Panc1 (cell line): ENCODE data around the gene SDHAF4. TPM values are rescaled to one million over a fixed set of nuclear protein-coding genes. Genes with fewer than 3 reads are reported as not detected.
"Not testable (repeated sequence)": the region's sequence is repeated elsewhere in the genome, so short reads cannot be mapped to it uniquely, and the experiment has no call there.

Experiments
- ATAC-seq: fragments of 200-7000 bp; cut with Tn5 transposase; 2 replicates; pipeline ENCODE4 v1.9.1; 2020; ENCODE audit warnings: mild to moderate bottlenecking, moderate library complexity
- BruUV-seq: library from RNA; stranded (reverse); fragments of 400-500 nt; replicated peaks from 2 replicates; lab custom pipeline; 2021; lab: Mats Ljungman, UMichigan
- CTCF ChIA-PET: fragments of 300-600 bp; sonication (Branson Sonifier 250); formaldehyde crosslinking; loops from one replicate; lab custom pipeline; 2022; ENCODE audit warnings: antibody characterized with exemption; lab: Charles Lee
- POLR2A ChIA-PET: fragments of 300-600 bp; sonication (Branson Sonifier 250); formaldehyde crosslinking; loops from one replicate; lab custom pipeline; 2022; ENCODE audit warnings: antibody characterized with exemption; lab: Charles Lee
- DNase-seq: peaks from one replicate; pipeline ENCODE4 v3.0.0-alpha.2; 2010; ENCODE audit warnings: low read depth, low spot score
- H3K27ac ChIP-seq: 2 replicates; pipeline ENCODE4 v1.5.1; 2011; ENCODE audit warnings: mild to moderate bottlenecking, low read length, inconsistent platforms
- H3K27me3 ChIP-seq: fragments of 200-500 bp; sonication (Bioruptor generic); 2 replicates; pipeline ENCODE4 v1.6.0; 2014; ENCODE audit warnings: low read length, inconsistent platforms; ENCODE audit not compliant: control insufficient read depth, insufficient read depth
- H3K36me3 ChIP-seq: fragments of 200-500 bp; sonication (Bioruptor generic); 2 replicates; pipeline ENCODE4 v1.5.1; 2014; ENCODE audit warnings: inconsistent platforms, mild to moderate bottlenecking, low read length, moderate library complexity; ENCODE audit not compliant: control insufficient read depth, insufficient read depth
- H3K4me1 ChIP-seq: 2 replicates; pipeline ENCODE4 v1.5.1; 2011; ENCODE audit warnings: inconsistent platforms, mild to moderate bottlenecking, low read length, moderate library complexity; ENCODE audit not compliant: control insufficient read depth, insufficient read depth
- H3K4me3 ChIP-seq, 2 experiments: 2 replicates each; pipeline ENCODE4 v1.5.1; 2011 to 2012; ENCODE audit warnings: low read depth in 2 of 2, low read length in 2 of 2, mild to moderate bottlenecking in 2 of 2, inconsistent platforms in 1 of 2, moderate library complexity in 1 of 2
- H3K9me3 ChIP-seq: fragments of 200-500 bp; sonication (Bioruptor generic); 2 replicates; pipeline ENCODE4 v1.5.1; 2014; ENCODE audit warnings: low read depth, mild to moderate bottlenecking, inconsistent platforms, low read length, moderate library complexity; ENCODE audit not compliant: control insufficient read depth, insufficient read depth
- POLR2AphosphoS5 ChIP-seq: IDR thresholded peaks from 2 replicates; pipeline ENCODE4 v1.6.1; 2012; ENCODE audit warnings: mild to moderate bottlenecking, low read depth, low read length, moderate library complexity
- SIN3A ChIP-seq: IDR thresholded peaks from 2 replicates; pipeline ENCODE4 v1.6.1; 2012; ENCODE audit warnings: low read depth, mild to moderate bottlenecking, low read length, moderate library complexity, borderline replicate concordance; ENCODE audit not compliant: insufficient read depth
- TCF7L2 ChIP-seq: IDR thresholded peaks from 2 replicates; pipeline ENCODE4 v1.6.1; 2011; ENCODE audit warnings: mild to moderate bottlenecking, low read depth, low read length, inconsistent platforms
- in situ Hi-C: cut with HindIII; loops from 2 replicates; pipeline ENCODE4 v1.10.0; 2016; ENCODE audit warnings: low sequenced_read_pairs, low pct_unique_long_range_greater_than_20kb
- intact Hi-C: fragments of 100-400 bp; cut with micrococcal nuclease; formaldehyde crosslinking; loops from one replicate; pipeline ENCODE4 v1.10.0; 2022; ENCODE audit not compliant: unreplicated experiment
- total RNA-seq: library from RNA; stranded (reverse); gene quantifications from one replicate; pipeline ENCODE4 v1.2.1, GENCODE V29; 2021; ENCODE audit not compliant: unreplicated experiment
- TF ChIP-seq, protein P1 (sequence below), 2 experiments: IDR thresholded peaks; 2 replicates each; pipeline ENCODE4 v1.6.1; 2011 to 2012; ENCODE audit warnings: low read depth in 2 of 2, control low read depth in 1 of 2, low read length in 1 of 2, mild to moderate bottlenecking in 1 of 2, moderate library complexity in 1 of 2; ENCODE audit not compliant: insufficient read depth in 1 of 2
- TF ChIP-seq, protein P2 (sequence below): fragments of 450-650 bp; IDR thresholded peaks from 2 replicates; pipeline ENCODE4 v1.5.1; 2017; ENCODE audit warnings: mild to moderate bottlenecking

SDHAF4 gene
- total RNA-seq, 1 experiment from 2014 or later: 14.4 TPM

DNA sequence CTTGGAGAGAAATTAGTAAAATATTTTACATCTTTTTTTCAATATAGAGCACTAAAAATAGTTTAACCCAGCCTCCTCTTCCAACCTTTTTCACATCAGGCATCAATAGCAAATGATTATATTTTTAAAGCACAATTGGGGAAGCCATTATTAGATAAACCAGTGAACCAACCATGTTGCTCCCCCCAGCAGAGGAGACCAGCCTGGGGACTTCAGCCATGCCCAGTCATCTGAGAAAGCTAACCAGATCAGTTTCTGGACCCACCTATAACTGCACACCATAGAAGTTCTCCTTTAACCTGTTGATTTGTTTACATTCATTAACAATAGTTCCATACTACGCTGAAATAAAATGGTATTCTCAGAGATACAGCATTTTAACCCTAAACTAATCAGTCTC, 13.8 kb upstream of the SDHAF4 start:
- no peak for ATAC-seq
- no peaks in the 10 kb centered on the region for H3K36me3 ChIP-seq
- intact Hi-C loops: no loop called here
- no peaks in the 10 kb centered on the region for H3K9me3 ChIP-seq
- in situ Hi-C loops: no loop called here
- BruUV-seq: no TSS peak
- CTCF ChIA-PET: no interaction called here
- H3K27me3 ChIP-seq: no peaks in the 10 kb centered on the region
- no peak overlapping the region for H3K27ac ChIP-seq
- H3K4me1 ChIP-seq: no peaks in the 10 kb centered on the region
- no peak for DNase-seq
- no peak overlapping the region for H3K4me3 ChIP-seq
- TF ChIP-seq SIN3A (no peak), TCF7L2 (no peak), POLR2AphosphoS5 (no peak)
- TF ChIP-seq, protein P1, sequence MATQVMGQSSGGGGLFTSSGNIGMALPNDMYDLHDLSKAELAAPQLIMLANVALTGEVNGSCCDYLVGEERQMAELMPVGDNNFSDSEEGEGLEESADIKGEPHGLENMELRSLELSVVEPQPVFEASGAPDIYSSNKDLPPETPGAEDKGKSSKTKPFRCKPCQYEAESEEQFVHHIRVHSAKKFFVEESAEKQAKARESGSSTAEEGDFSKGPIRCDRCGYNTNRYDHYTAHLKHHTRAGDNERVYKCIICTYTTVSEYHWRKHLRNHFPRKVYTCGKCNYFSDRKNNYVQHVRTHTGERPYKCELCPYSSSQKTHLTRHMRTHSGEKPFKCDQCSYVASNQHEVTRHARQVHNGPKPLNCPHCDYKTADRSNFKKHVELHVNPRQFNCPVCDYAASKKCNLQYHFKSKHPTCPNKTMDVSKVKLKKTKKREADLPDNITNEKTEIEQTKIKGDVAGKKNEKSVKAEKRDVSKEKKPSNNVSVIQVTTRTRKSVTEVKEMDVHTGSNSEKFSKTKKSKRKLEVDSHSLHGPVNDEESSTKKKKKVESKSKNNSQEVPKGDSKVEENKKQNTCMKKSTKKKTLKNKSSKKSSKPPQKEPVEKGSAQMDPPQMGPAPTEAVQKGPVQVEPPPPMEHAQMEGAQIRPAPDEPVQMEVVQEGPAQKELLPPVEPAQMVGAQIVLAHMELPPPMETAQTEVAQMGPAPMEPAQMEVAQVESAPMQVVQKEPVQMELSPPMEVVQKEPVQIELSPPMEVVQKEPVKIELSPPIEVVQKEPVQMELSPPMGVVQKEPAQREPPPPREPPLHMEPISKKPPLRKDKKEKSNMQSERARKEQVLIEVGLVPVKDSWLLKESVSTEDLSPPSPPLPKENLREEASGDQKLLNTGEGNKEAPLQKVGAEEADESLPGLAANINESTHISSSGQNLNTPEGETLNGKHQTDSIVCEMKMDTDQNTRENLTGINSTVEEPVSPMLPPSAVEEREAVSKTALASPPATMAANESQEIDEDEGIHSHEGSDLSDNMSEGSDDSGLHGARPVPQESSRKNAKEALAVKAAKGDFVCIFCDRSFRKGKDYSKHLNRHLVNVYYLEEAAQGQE (IDR thresholded peaks at IDR 0.05; ENCODE audit: insufficient read depth in 1 of 2, low read depth in 2 of 2, low read length in 1 of 2): no peak
- TF ChIP-seq, protein P2, sequence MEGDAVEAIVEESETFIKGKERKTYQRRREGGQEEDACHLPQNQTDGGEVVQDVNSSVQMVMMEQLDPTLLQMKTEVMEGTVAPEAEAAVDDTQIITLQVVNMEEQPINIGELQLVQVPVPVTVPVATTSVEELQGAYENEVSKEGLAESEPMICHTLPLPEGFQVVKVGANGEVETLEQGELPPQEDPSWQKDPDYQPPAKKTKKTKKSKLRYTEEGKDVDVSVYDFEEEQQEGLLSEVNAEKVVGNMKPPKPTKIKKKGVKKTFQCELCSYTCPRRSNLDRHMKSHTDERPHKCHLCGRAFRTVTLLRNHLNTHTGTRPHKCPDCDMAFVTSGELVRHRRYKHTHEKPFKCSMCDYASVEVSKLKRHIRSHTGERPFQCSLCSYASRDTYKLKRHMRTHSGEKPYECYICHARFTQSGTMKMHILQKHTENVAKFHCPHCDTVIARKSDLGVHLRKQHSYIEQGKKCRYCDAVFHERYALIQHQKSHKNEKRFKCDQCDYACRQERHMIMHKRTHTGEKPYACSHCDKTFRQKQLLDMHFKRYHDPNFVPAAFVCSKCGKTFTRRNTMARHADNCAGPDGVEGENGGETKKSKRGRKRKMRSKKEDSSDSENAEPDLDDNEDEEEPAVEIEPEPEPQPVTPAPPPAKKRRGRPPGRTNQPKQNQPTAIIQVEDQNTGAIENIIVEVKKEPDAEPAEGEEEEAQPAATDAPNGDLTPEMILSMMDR: no peak
- POLR2A ChIA-PET: no interaction called here

DNA sequence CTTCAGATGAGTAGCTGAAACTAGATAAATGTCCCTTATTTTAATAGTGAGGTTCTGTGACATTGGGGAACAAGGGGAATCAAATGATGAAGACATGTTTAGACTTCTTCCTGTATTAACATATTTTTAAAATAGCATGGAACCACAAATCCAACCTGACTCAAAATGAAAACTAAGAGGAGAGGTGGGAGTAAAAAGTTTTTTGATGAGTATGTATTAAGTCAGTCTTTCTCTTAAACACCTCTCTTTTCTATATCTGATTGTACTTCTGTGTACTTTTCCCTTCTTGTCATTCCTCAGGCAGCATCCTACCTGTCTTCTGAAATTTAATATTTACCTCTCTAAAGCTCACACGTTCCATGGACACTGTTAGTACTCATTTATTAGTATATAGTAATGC, 8.7 kb upstream of the SDHAF4 start:
- H3K4me3 ChIP-seq: no peak overlapping the region
- ChIA-PET CTCF (no interaction called here), POLR2A (no interaction called here)
- in situ Hi-C loops: no loop called here
- H3K4me1 ChIP-seq: no peaks in the 10 kb centered on the region
- no peaks in the 10 kb centered on the region for H3K27me3 ChIP-seq
- no peak for DNase-seq
- no peaks in the 10 kb centered on the region for H3K9me3 ChIP-seq
- intact Hi-C loops: no loop called here
- no peaks in the 10 kb centered on the region for H3K36me3 ChIP-seq
- no peak overlapping the region for H3K27ac ChIP-seq
- no peak for TF ChIP-seq SIN3A
- TF ChIP-seq POLR2AphosphoS5: no peak
- TF ChIP-seq, protein P1 (IDR thresholded peaks at IDR 0.05; ENCODE audit: insufficient read depth in 1 of 2, low read depth in 2 of 2, low read length in 1 of 2): no peak
- TF ChIP-seq TCF7L2: no peak
- TF ChIP-seq, protein P2: no peak
- no TSS peak for BruUV-seq
- ATAC-seq: no peak

DNA sequence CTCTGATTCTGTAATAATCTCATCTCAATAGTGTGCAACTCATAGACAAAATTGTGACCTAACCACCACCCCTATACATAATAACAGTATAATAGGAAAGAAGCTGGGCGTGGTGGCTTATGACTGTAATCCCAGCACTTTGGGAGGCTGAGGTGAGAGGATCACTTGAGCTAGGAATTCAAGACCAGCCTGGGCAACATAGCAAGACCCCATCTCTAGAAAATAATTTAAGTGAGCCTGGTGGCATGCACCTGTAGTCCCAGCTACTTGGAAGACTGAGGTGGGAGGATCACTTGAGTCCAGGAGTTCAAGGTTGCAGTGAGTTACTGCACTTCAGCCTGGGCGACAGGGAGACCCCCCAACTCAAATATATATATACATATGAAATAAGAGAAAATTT, 4.3 kb upstream of the SDHAF4 start:
- H3K4me1 ChIP-seq, H3K27me3 ChIP-seq, H3K36me3 ChIP-seq, H3K27ac ChIP-seq, CTCF ChIA-PET, H3K4me3 ChIP-seq, DNase-seq, POLR2A ChIA-PET, BruUV-seq, ATAC-seq, intact Hi-C loops, in situ Hi-C loops, H3K9me3 ChIP-seq: not testable (repeated sequence)
